Measurements from ENCODE around the gene ENTR1.

ENTR1 gene

GRCh38 chr9:136374183-136374575 lies 36.2 kb downstream of the ENTR1 start:
- DNase-seq: no peak

GRCh38 chr9:136373300-136374182 lies 36.9 kb downstream of the ENTR1 start, which contains the start of gene CARD9:
CARD9 (minus strand) TSS chr9:136373669; CDS start chr9:136372078, 1,591 bp downstream.
- DNase-seq: no peak

DNA sequence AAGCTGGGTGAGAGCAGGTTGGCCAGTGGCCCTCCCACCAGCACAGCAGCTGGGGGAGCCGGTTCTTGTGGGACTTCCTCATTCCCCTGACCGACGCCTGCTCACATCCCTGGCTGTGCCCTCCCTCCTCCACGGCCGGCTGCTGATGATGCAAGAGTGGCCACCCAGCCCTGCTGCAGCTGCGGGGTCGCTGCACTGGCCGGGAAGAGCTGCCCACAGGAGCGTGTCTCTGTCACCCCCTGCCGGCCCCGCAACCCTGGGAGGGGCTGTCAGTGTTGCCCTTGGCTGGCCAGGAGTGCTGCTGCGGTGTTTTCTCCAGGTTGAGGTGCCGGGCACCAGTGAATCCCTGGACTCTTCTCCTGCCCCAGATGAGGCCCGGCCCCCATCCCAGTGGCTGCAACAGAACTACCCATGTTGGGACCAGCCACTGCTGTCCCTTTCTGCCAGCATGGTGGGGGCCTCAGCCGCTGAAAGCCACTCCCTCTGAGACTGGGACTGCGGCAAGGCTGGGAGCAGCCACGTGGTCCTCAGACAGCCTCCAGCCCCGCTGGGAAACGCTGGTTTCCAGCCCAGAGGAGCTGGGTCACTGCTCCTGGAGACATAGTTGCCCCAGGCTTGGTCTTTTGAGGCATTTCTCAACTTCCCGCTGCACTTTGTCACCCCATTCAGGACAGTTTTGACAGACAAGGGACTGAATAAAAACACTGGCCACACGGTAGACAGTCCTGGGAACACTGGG lies 37.7 kb downstream of the ENTR1 start:
- DNase-seq: no peak

DNA sequence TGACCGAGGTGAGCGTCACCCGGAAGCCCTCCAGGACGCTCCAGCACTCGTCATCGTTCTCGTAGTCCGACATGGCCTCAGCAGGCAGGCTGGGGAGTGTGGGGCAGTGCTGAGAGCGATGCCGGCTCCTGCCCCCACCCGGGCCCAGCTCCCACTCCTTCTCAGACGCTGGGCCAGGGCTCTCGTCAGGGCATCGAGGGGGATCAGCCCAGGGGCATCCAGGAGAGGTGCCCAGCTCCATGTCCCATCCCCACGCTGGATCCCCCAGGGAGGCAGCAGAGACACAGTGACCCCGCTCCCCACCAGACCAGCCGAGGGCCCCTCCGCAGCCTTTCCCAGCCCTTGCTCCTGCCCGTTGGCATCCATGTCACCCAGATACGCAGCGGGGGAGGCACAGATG lies 38.4 kb downstream of the ENTR1 start:
- DNase-seq: no peak

DNA sequence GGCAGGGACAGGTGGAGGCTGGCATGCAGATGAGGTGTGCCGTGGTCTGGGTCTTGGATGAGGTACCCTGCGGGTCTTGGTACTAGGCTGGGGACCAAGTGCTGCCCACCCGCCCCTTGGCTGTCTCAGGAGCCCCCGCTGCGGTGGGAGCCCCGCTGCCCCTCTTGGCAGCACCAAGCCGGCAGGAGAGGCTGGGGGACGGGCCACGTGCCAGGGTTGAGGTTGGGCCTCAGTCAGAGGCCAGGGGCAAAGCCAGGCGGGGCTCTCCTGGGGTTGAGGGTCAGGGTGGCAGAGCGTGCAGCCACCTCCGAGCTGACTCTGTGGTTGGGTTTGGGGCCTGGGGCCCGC lies 38.9 kb downstream of the ENTR1 start:
- no peak for DNase-seq

DNA sequence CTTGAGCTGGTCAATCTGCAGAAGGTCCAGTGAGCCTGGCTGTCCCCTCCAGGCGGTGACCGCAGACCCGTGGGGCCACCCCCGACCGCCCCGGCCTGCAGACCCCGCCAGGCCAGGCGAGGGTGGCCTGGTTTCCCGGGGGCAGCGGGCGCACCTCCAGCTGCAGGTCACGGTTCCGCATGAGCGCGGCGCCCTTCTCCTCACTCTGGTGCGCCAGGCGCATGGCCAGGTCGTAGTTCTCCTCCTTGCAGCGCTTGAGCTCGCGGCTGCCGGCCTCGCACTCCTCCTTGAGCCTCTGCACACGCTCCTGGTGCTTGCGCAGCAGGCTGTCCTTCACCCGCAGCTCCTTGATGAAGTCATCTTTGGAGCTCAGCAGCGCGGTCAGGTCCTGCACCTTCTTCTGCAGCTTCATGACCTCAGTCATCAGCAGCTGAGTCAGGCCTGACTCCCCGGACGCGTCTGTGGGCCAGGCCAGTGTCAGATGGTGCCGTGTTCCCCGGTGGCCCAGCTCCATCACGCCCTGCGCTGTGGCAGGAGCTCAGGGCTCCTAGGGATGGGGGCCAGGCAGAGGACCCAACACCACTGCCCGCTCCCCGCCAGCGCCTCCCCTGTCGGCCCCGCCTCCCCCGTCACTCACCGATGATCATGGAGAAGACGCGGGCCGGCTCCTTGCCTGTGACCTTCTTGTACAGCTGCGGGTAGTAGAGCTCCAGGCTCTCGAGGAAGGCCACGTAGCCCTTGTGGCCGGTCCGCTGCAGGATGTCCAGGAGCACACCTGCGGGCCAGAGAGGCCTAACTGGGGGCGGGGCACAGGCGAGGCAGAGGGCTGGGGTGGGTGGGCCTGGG lies 39.5 kb downstream of the ENTR1 start:
- no peak for DNase-seq

DNA sequence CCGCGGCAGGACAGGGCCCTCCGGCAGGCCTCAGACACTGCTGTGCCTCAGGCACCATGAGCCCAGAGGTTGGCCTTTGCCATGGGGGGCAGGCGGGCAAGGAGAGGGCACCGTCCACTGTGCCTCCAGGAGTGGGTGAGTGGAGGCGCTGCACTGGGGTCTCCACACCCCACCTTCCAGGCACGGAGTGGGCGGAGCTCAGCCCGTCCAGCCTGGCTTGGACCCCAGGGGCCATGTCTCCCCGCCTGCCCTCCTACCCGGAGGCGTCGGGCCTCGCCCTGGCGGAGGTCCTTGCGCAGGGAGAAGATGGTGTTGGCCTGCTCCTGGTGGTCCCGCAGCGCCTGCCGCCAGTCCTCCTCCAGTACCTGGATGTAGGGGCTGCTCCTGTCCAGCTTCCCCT lies 40.4 kb downstream of the ENTR1 start:
- DNase-seq: no peak

DNA sequence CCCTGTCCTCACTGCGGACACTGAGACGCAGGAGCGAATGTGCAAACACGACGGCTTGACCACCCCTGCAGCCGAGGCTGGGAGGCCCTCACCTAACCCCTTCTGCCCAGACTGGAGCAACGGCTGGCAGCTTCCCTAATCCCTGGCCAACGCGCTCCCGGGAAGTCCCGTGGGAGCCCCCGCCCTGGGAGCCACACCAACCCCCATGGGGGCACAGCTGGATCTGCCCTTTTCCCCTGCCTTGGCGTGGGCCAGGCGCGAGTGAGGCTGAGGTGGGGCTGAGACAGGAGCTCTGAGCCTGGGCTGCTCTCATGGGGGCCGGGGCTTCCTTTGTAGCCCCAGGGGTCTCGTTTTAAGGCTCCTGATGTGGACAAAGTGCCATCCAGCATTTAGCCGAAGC lies 42.2 kb downstream of the ENTR1 start:
- DNase-seq: no peak

- DNase-seq: no peak
Observed at GRCh38 chr9:136367296-136368145, 42.9 kb downstream of the ENTR1 start.

- DNase-seq: no peak
Observed at GRCh38 chr9:136366826-136367225, 43.6 kb downstream of the ENTR1 start.

- DNase-seq: no peak
Observed at GRCh38 chr9:136365775-136366222, 44.6 kb downstream of the ENTR1 start.

DNA sequence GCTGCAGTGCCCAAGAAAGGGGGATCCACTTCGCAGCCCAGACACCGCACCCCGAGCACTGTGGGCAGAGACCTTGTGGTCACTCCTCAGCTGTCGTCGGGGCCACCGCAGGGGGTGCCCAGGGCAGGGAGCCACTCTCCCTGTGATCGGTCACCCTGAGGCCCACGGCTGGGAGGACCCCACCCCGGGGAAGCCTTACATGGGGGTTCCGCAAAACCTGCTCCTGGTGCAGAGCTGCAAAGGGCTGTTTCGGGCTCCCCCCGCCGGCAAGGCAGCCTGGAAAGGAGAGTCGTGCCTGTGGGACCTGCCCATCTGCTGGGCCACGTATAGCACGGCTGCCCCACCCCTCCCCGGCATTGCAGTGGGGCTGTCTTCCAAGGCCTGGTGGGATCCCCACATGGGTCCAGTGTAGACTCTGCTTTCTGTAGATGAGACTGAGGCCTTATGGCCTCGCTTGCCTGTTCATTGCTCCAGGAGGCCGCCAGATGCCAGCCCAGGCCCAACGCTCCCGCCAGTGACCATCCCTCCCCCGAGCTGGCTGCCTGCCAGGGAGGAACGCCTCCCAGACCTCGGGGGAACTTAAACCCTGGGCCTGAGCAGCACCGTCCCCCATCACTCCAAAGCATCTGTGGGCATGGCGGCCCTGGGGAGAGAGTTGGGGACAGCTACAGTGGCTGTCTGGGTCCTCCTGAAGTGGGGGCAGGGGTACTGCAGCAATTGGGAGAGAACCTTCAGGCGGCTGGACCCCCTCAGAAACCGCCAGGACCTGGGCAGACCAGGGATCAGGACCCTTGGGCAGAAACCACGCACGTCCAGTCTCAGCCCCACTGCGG lies 45.3 kb downstream of the ENTR1 start:
- no peak for DNase-seq

GRCh38 chr9:136363949-136364748 lies 46.3 kb downstream of the ENTR1 start:
- DNase-seq: no peak

DNA sequence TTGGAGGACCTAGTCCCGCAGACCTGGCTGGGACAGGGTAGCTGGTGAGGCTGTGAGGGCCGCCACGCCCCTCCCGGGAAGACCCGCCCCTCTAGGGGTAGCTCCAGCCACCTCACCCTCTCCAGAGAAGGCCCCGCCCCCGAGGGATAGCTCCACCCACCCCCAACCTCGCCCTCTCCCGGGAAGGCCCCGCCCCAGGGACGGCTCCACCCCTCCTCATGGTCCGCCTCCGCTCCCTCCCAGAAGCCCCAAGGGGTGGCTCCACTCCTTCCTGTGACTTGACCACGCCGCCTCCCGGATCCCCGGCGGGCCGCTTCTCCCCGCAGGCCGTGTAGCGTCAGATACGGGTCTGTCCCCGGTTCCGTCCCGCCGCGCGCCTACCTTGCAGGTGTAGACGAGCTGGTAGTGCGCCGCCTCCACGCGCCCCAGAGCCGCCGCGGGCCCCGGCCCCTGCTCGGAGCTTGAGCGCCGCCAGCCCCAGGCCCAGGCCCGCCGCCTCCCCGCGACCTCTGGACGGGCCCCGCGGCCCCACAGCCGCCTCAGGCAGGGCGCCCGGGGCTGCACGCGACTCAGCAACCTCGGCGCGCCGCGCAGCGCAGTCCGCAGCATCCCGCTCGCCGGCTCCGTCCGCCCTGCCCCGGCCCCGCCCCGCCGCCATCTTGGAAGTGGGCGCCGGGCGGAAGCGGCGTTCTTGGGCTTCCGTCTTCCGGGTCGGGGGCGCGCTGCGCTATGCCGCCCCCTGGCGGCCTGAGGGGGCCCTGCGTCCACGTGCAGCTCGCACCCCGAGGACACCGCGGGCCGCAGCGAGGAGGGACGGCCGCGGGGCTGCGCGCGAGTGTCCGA lies 47.1 kb downstream of the ENTR1 start, which contains the start of gene DNLZ:
TSS of gene DNLZ (minus strand) at position 639 of the 843 bp plus-strand sequence. CDS start at position 609, 30 bp downstream.
- peak; percentile 82 for DNase-seq

GRCh38 chr9:136362450-136362784 lies 48.0 kb downstream of the ENTR1 start:
- DNase-seq: no peak

GRCh38 chr9:136361754-136362449 lies 48.5 kb downstream of the ENTR1 start:
- DNase-seq: no peak

GRCh38 chr9:136361047-136361753 lies 49.2 kb downstream of the ENTR1 start:
- DNase-seq: no peak

Measured in effector CD4-positive, alpha-beta T cell (primary cell).